HG03196 (cell line): ENCODE data around the gene ATP2B2.

ENCODE experiments used
- ATAC-seq: cut with Tn5 transposase; IDR thresholded peaks from one replicate; pipeline ENCODE4 v1.9.1; 2021; ENCODE audit not compliant: unreplicated experiment

The ATP2B2 gene

GRCh38 chr3:10349801-10350200, 155.6 kb downstream of the ATP2B2 start:
- ATAC-seq: no peak

GRCh38 chr3:10348404-10348721, 157.0 kb downstream of the ATP2B2 start:
- ATAC-seq: no peak

- no peak for ATAC-seq
These were observed 157.6 kb downstream of the ATP2B2 start for GRCh38 chr3:10347648-10348403.

- ATAC-seq: no peak
These were observed 159.5 kb downstream of the ATP2B2 start for GRCh38 chr3:10345911-10346310.

- no peak for ATAC-seq
These were observed 160.3 kb downstream of the ATP2B2 start for GRCh38 chr3:10344944-10345575.

GRCh38 chr3:10344147-10344943, 161.0 kb downstream of the ATP2B2 start:
- no peak for ATAC-seq

GRCh38 chr3:10343526-10343925, 161.9 kb downstream of the ATP2B2 start:
- no peak for ATAC-seq

- no peak for ATAC-seq
These were observed 162.6 kb downstream of the ATP2B2 start for GRCh38 chr3:10342781-10343180.

GRCh38 chr3:10341901-10342398, 163.4 kb downstream of the ATP2B2 start:
- no peak for ATAC-seq

- ATAC-seq: no peak
These were observed 164.9 kb downstream of the ATP2B2 start for GRCh38 chr3:10340476-10340875.

- no peak for ATAC-seq
These were observed 165.3 kb downstream of the ATP2B2 start for GRCh38 chr3:10340046-10340445.

- ATAC-seq: no peak
These were observed 165.9 kb downstream of the ATP2B2 start for GRCh38 chr3:10339376-10339955.

- no peak for ATAC-seq
These were observed 166.6 kb downstream of the ATP2B2 start for GRCh38 chr3:10338591-10339353.

- ATAC-seq: no peak
These were observed 167.3 kb downstream of the ATP2B2 start for GRCh38 chr3:10338164-10338470.

- ATAC-seq: no peak
These were observed 167.8 kb downstream of the ATP2B2 start for GRCh38 chr3:10337323-10338163.

- no peak for ATAC-seq
These were observed 168.6 kb downstream of the ATP2B2 start for GRCh38 chr3:10336761-10337160.

- ATAC-seq: no peak
These were observed 169.3 kb downstream of the ATP2B2 start for GRCh38 chr3:10335871-10336622.

GRCh38 chr3:10335190-10335738, 170.1 kb downstream of the ATP2B2 start:
- no peak for ATAC-seq

- ATAC-seq: no peak
These were observed 170.9 kb downstream of the ATP2B2 start for GRCh38 chr3:10334459-10334858.
